ENCODE results near the gene CORO2B. TPM values are rescaled to one million over a fixed set of nuclear protein-coding genes. Genes with fewer than 3 reads are reported as not detected.

CORO2B gene
- total and polyA plus RNA-seq, 11 donors = 3.0 to 9.1 (median 5.0) TPM

DNA sequence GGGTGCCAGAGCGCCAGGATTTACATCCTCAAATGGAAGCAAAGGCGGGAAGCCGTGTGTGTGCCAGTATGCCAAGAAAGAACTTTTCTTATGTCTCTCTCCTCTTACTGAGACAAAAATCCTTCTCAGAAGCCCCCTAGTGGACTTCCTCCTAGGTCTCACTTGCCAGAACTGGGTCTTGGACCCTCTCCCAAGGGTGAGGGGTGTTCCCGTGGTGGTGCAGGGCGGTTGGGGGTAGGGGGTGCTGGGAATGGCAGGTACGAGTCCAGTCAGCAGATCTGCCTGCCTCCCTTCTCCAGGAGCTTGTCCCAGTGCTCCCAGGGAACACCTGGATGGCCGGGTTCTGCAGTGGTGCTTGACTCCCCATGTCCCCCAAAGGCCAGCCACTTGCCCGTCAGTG is 52.0 kb downstream of the CORO2B start:
- H3K9me3 ChIP-seq = no peaks in the 10 kb centered on the region

DNA sequence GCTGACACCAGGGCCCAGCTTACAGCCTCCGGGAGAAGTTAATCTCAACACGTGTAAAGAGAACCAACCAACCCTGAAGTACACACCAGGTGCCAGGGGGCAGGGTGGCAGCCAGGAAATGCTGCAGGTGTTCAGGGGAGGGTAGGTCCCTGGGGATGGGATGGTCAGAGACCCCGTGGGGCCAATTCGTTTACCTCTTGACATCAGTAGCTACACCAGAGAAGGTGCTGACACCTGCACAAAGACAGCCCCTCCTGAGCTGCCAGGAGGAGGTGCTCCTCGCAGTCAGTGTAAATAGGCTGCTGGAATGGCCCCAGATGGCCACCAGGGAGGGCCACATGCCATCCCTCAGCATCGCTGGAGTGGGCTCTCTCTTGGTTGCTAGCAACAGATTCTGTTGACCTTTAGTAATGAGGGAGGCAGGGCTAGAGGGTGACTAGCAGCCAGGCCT is 52.8 kb downstream of the CORO2B start:
- Histone ChIP-seq H3K9me3 (no peaks in the 10 kb centered on the region), H3K36me3 (no peaks in the 10 kb centered on the region), H3K4me3 (no peak overlapping the region), H3K27me3 (no peaks in the 10 kb centered on the region), H3K4me1 (peaks cover 0 to 77% (median 27%) of the 10 kb centered on the region in 12 donors), H3K27ac (peak overlapping the region in 1 of 12 donors; percentile 24)
- intact Hi-C loops (cut with DNase I) = loop anchor here in 3 of 10 donors (5.0 to 10.0 kb wide), 2 partner anchors 47 to 49 kb away; no protein-coding TSS in a partner anchor
- WGBS, 4 donors = 38 to 61% (median 45%) methylated on average over 5 to 6 of the region's 6 CpGs
- ATAC-seq (peak; percentile 23 to 59 (median 33)), DNase-seq (peak in 1 of 5 donors; percentile 63)
- TF ChIP-seq POLR2A (IDR thresholded peaks at IDR 0.05) (no peak), CTCF (IDR thresholded peaks at IDR 0.05) (peak in 5 of 12 donors; percentile 7 to 39 (median 12))

More for the DNA sequence above, 52.0 kb downstream of the CORO2B start:
- ATAC-seq (no peak), DNase-seq (no peak)
- H3K4me1 ChIP-seq = peaks cover 0 to 70% (median 23%) of the 10 kb centered on the region in 12 donors
- H3K4me3 ChIP-seq = no peak overlapping the region
- no peaks in the 10 kb centered on the region for H3K27me3 ChIP-seq
- no peak overlapping the region for H3K27ac ChIP-seq
- intact Hi-C loops (cut with DNase I) = loop anchor here in 3 of 10 donors (5.0 to 10.0 kb wide), 2 partner anchors 46 to 49 kb away; no protein-coding TSS in a partner anchor
- TF ChIP-seq CTCF (IDR thresholded peaks at IDR 0.05) (no peak), POLR2A (IDR thresholded peaks at IDR 0.05) (no peak)
- no peaks in the 10 kb centered on the region for H3K36me3 ChIP-seq
- 88 to 95% (median 95%) methylated on average over 7 to 8 of the region's 8 CpGs for WGBS, 4 donors

GRCh38 chr15:68632101-68632500 is 53.3 kb downstream of the CORO2B start:
- TF ChIP-seq POLR2A (IDR thresholded peaks at IDR 0.05) (no peak), CTCF (IDR thresholded peaks at IDR 0.05) (no peak)
- Histone ChIP-seq H3K9me3 (no peaks in the 10 kb centered on the region), H3K36me3 (no peaks in the 10 kb centered on the region), H3K27ac (peak overlapping the region in 1 of 12 donors; percentile 24), H3K4me3 (no peak overlapping the region), H3K27me3 (no peaks in the 10 kb centered on the region), H3K4me1 (peaks cover 0 to 82% (median 29%) of the 10 kb centered on the region in 12 donors)
- ATAC-seq = no peak
- no peak for DNase-seq
- WGBS, 4 donors = 73 to 82% (median 80%) methylated on average over 7 to 9 of the region's 9 CpGs
- intact Hi-C loops (cut with DNase I) = loop anchor here in 3 of 10 donors (5.0 to 10.0 kb wide), 2 partner anchors 47 to 50 kb away; no protein-coding TSS in a partner anchor

DNA sequence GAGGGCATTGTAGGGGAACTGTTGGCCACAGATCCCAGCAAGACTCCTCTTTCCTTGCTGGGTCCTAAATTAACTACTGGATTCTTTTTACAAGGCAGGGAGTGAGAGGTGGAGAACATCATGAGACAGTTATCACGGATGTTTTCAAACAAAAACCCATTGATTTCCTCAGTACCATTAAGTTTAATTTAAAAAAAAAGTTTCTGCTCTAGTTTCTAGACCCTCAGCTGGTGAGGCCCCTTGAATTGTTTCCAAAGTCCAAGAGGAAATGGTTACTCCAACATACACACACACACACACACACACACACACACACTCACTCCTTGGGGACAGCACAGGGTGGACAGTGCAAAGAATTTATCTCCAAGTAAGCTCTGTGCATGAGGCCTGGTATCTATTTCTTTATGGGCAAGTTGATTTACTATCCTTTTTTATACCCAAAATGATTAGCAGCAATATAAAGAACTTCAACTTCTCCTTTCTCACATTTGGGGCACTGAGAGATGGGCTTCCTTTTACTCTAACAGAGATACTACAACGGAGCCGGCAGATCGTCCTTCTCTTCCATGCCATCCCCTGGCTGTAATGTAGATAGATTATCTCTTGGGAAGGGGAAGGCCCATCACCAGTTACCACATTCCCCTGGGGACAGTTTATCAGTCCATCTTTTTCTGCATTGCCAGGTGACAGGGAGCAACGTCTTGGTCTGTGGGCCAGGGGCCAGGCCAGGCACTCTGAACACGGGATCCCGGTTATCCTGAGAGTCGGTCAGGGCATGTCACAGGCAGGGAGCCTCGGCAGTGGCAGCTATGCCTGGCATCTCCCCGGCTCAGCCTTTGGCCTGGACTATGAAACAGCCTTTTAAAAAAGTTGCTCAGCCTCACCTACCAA is 54.7 kb downstream of the CORO2B start:
- Histone ChIP-seq H3K4me1 (peaks cover 0 to 90% (median 40%) of the 10 kb centered on the region in 12 donors), H3K27ac (peak overlapping the region in 5 of 12 donors; percentile 17 to 71 (median 32)), H3K36me3 (no peaks in the 10 kb centered on the region), H3K27me3 (no peaks in the 10 kb centered on the region), H3K4me3 (no peak overlapping the region), H3K9me3 (no peaks in the 10 kb centered on the region)
- intact Hi-C loops (cut with DNase I) = loop anchor here in 3 of 10 donors (5.0 to 10.0 kb wide), 2 partner anchors 49 to 51 kb away; no protein-coding TSS in a partner anchor
- WGBS, 4 donors = 28 to 44% (median 42%) methylated on average over 8 to 10 of the region's 10 CpGs
- ATAC-seq (peak in 2 of 4 donors; percentile 32 to 40), DNase-seq (peak in 1 of 5 donors; percentile 58)
- TF ChIP-seq CTCF (IDR thresholded peaks at IDR 0.05) (no peak), POLR2A (IDR thresholded peaks at IDR 0.05) (no peak)
